Measurements from ENCODE around the gene THSD4.

- TF ChIP-seq, protein P1, sequence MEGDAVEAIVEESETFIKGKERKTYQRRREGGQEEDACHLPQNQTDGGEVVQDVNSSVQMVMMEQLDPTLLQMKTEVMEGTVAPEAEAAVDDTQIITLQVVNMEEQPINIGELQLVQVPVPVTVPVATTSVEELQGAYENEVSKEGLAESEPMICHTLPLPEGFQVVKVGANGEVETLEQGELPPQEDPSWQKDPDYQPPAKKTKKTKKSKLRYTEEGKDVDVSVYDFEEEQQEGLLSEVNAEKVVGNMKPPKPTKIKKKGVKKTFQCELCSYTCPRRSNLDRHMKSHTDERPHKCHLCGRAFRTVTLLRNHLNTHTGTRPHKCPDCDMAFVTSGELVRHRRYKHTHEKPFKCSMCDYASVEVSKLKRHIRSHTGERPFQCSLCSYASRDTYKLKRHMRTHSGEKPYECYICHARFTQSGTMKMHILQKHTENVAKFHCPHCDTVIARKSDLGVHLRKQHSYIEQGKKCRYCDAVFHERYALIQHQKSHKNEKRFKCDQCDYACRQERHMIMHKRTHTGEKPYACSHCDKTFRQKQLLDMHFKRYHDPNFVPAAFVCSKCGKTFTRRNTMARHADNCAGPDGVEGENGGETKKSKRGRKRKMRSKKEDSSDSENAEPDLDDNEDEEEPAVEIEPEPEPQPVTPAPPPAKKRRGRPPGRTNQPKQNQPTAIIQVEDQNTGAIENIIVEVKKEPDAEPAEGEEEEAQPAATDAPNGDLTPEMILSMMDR (conservative IDR thresholded peaks at IDR 0.05): no peak
- TF ChIP-seq EZH2 (IDR thresholded peaks at IDR 0.05; ENCODE audit: low read depth): no peak
Observed at GRCh38 chr15:71568227-71568626, 453.0 kb downstream of the THSD4 start.
